Thyroid gland (tissue), 4 donors: Measurements from ENCODE around the gene RAB11FIP4.

ENCODE experiments used
- POLR2A ChIP-seq, 2 donors: fragments of 450-650 bp; IDR thresholded peaks; one replicate each; pipeline ENCODE4 v1.6.1; 2017; ENCODE audit warnings: antibody characterized with exemption in 2 of 2, mild to moderate bottlenecking in 2 of 2, moderate library complexity in 1 of 2
- TF ChIP-seq, protein P1 (sequence below), 6 experiments: fragments of 200-600 bp in 3 of 6; fragments of 450-650 bp in 3 of 6; sonication (generic) in 3 of 6; IDR thresholded peaks; one replicate each; pipeline ENCODE4 v1.5.1; 2016 to 2019; ENCODE audit warnings: antibody characterized with exemption in 6 of 6, mild to moderate bottlenecking in 2 of 6, inconsistent platforms in 1 of 6, moderate library complexity in 1 of 6

DNA sequence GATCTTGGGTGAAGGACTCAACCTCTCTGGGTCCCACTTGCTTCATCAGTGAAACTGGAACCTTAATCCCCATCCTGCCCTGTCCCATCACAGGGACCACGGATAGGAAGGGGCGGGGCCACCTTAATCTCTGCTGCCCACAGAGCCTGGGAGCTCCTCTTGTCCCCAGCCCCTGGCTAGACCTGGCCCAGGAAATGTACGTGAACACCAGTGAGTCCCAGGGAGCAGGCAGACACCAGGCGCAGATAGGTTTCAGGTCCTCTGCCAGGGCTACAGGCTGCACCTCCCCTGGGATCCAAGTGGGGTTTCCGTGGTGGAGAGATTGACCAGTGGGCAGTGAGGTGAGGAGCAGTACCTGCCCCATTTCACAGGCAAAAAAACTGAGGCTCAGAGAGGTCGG, 21.0 kb downstream of the RAB11FIP4 start:
- no peak for TF ChIP-seq POLR2A (IDR thresholded peaks at IDR 0.05)
- TF ChIP-seq, protein P1, sequence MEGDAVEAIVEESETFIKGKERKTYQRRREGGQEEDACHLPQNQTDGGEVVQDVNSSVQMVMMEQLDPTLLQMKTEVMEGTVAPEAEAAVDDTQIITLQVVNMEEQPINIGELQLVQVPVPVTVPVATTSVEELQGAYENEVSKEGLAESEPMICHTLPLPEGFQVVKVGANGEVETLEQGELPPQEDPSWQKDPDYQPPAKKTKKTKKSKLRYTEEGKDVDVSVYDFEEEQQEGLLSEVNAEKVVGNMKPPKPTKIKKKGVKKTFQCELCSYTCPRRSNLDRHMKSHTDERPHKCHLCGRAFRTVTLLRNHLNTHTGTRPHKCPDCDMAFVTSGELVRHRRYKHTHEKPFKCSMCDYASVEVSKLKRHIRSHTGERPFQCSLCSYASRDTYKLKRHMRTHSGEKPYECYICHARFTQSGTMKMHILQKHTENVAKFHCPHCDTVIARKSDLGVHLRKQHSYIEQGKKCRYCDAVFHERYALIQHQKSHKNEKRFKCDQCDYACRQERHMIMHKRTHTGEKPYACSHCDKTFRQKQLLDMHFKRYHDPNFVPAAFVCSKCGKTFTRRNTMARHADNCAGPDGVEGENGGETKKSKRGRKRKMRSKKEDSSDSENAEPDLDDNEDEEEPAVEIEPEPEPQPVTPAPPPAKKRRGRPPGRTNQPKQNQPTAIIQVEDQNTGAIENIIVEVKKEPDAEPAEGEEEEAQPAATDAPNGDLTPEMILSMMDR (IDR thresholded peaks at IDR 0.05) = no peak
